GM19351 (cell line): ENCODE results near the gene SDC4.
A peak's percentile ranks its signal among the peaks of the same experiment; 100 is the strongest.
"Not testable (repeated sequence)": the region's sequence is repeated elsewhere in the genome, so short reads cannot be mapped to it uniquely, and the experiment has no call there.

Source experiments
- ATAC-seq: cut with Tn5 transposase; IDR thresholded peaks from one replicate; pipeline ENCODE4 v1.9.1; 2021; ENCODE audit warnings: mild to moderate bottlenecking, moderate library complexity; ENCODE audit not compliant: unreplicated experiment

SDC4 gene

DNA sequence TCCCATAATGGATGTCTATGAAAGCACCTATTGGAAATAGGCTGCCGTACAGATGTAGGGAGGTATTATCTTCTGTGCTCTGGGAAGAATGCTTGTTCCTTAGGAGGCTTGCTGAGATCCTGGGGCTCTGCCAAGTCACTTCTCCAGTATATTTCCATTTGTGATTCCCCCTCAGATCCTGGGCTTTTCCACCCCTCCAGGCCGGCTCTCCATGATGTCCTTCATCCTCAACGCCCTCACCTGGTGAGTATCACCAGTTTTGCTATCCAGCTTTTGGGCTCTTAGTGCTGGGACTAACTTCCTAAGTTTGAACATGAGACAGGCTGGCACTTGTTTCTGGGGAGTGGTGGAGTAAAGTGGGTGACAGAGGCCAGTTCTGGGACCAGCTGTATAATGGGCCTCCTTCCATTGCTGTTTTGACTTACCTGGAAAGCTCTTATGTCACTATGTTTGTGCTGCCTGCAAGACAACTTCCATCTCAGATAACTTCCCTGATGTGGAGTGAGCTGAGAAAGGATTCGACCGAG is 17.3 kb upstream of the SDC4 start:
- no peak for ATAC-seq

DNA sequence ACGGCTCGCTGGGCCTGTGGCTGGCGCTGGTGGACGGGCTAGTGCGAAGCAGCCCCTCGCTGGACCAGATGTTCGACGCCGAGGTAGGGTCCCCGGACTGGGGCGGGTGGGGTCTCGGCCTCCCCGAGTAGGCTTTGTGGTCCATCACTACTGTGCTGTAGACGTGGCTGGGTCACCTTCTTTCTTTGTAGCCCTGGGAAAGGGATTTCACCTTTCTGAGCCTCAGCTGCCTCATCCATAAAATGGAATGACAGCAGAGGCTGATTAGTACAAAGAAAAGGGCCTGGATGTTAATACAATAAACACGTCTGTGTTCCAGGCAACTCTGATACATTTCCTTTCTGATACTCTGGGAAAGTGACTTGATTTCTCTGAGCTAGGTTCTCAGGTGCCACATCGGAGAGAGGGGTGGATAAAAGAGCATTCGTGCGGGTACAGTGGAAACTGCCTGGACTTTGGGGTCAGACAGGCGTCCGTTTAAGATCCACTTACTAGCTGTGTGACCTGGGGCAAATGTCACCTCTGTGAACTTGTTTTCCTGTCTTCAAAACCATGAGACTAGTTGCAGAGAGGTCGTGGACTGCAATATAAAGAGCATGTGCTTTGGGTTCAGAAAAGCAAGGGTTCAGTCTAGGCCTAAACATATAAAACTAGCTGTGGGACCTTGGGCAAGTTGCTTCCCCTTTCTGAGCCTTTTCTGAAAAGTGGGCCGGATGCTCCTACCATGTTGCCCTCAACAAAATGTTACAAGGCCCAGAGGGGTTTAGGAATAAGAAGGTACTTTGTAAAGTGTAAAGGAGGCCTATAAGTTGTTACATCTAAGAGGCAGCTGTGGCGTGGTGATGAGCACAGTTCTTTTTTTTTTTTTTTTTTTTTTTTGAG is 15.6 kb upstream of the SDC4 start:
- no peak for ATAC-seq

DNA sequence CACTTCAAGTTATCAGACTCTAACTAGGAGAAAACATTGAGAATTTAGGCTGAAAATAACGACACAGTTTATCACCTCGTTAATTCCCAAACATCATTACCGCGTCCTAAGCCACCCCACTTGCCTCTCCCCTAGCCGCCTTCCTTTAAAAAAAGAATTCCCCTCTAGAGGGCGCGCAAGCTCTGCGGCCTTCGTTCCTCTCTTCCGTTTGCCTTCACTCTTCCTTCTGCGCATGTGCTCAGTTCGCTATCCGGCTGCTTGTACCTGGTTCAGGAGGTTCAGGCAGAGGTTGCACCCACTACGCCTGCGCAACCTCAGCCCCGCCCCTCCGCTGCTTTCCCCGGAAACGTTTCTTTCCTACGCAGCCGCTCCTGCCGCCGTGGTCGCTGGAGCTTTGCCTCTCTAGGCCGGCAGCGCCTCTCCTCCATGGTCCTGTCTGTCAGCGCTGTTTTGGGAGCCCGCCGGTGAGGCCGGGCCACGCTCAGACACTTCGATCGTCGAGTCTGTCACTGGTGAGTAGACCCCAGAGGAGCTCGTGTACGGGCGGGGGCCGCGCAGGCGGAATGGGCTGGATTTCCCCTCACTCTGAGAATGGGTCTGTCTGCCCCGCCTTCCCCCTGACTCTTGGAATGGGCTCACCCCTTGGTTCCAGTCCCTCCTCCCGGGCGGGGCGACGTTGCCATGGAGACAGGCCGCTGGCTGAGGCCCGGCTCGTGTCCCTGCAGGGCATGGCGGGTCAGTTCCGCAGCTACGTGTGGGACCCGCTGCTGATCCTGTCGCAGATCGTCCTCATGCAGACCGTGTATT is 14.8 kb upstream of the SDC4 start, which contains the start of gene SYS1:
Gene SYS1 (plus strand): TSS at position 353 of the 807 bp plus-strand sequence. CDS start 376 bp downstream, at position 729.
- ATAC-seq: peak; percentile 78

DNA sequence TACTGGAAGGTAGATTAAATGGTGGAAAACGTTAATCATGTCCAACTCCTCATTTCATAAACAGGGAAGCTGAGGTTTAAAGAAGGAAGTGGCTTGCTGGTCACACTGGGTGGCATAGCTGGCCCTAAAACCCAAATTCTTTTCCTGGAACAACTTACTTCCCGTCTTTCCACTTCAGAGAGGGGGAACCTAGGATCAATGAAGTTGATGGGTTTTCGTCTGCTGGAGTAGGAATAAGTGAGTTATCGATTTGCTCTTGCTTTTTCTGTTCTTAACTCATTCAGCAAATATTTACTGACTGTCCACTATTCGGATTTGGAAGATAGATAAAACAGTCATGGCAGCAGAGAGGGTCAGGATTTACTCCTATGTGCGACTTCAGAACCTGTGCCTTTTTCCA is 13.6 kb upstream of the SDC4 start:
- no peak for ATAC-seq

DNA sequence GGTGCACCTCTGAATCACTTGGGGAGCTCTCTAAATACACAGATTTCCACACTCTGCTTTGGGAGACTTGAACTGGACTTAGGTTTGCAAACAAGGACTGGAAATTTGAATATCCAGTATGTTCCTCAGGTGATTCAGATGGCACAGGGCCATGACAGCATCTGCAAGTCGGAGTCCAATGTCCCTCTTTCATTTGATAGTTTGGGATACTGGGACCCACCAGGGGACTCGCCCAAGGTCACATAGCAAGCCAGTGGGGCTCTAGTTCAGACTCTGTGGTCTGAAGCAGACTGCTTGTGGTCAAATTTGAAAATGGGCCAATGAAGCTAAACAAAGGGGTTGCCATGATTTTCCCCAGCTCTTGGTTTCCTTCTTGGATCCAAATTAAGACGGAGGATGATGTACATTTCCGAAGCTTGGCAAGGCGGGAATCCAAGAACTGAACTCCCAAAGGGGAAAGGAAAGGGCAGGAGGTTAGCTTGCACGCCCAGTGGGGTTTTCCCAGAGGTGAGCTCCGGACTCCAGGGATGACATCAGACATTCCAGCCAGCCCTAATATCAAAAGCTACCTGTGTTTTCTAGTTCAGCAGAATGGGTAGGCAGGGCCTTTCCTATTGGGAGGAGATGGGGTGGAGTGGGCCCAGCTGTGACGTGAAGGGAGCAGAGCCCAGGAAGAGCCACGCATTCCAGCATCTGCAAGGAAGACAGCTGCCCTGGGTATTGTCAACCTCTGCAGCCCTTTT is 11.4 kb upstream of the SDC4 start:
- no peak for ATAC-seq

DNA sequence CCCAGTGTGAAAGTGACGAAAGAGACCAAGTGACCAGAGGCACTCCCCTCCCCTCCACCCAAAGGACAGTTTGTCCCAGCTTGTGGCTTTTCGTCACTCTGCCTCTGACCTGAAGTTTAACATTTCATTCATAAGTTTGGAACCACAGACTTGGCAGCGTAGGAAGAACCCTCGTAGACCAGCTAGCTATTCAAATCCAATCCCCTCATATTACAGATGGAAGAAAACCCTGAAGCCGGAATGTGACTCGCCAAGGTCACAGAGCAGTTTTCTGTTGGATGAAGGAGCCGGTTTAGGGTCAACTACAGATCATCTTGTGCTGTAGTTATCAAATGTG is 10.8 kb upstream of the SDC4 start:
- no peak for ATAC-seq

DNA sequence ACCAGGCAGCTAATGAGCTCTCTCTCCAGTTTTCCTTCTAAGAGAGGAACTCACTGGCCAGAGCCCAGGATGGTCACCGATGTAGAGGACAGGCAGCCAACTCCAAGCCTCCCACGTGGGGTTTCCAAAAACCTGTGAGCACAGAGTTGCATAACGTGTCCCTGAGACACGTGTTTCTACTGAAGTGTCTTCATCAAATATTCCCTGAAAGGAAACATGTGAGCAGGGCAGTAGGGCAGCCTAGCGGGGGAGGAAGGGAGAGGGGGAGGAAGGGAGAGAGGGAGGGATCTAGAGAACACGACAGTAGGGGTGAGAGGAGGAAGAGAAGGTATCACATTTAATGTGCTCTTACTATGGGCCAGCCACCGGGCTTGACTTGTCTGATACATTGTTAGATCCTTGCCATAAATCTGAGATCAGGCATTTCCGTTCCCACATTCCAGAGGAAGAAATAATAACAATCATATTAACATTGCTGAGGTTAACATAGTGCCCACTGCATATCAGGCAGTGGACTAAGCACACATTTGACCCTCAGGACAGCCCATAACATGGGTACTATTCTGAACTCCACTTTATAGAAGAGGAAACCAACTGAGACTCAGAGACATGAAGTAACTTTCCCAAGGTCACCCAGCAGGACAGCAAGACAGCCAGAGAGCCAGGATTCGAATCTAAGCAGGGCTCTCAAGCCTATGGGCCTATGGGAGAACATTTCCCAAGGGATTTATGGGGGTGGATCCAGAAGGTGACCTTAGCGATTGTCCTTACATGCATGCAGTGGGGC is 10.3 kb upstream of the SDC4 start:
- no peak for ATAC-seq

DNA sequence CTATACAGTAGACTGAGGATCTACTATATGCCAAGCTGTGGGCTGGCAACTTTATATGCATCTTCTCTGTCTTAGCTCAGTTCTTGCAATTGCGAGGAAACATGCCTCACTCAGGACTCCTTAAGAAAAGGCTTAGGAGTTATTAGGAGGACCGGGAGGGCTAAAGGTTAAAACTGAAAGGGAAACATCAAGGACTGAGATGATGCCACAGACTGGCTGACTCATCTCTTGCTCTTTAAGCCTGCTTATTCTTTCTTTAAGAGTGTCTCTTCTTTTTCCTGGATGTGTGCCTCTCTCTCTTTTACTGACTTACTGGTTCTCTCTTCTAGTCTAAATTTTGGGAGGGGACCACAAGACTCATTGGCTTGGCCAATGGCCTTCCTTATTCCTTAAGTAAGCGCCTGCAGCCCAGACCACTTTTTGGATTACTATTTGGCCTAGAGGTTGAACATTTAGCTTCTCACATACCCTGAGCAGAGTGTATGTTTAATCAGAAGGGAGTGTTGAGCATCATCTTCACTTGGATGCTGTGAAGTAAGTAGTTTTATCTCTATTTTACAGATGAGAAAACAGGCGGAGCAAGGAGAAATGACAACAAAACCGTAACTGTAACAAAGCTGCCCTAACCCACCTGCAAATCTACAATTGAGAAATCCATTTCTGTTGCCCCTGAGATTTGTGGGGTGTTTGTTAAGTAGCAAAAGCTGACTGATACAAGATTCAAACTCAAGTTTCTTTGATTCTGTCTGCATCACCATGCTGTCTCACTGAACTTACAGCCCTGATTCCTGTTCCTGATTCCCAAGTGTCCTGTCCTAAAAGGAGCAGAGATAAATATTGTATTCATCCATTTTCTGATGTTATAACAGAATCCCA is 7.2 kb upstream of the SDC4 start:
- ATAC-seq: no peak

DNA sequence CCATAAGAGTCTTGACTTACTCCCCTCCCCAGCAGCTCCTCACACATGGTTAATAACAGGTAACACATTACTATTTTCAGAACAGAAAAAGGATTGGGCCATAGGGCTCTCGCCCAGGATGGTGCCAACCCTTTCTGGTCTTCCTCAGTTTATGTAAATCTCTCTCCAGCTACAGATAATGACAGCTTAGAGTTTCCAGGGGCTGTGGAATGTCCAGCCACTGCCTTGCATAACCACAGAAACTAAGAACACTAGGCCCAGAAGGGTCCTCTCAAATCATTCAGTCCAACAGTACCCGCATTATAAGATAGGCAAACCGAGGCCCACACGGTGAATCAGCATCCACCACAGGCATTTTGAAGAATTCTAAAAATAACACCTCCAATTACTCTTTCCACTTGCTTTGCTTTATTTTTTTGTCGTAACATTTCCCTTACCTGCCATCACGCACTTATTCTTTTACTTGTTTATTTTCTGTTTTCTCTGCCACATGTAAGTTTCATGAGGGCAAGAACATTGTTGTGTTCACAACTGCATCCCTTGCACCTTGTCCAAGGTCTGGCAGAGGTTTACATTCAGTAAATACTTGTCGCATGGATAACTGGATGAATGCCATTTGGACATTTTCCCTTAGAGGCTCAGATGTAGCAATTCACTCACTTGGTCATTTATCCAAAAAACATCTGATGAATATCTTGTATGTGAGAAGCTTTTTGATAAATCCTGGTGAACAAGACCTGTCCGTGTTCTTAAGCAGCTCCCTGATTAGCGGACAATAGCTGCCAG is 6.4 kb upstream of the SDC4 start:
- ATAC-seq: no peak

DNA sequence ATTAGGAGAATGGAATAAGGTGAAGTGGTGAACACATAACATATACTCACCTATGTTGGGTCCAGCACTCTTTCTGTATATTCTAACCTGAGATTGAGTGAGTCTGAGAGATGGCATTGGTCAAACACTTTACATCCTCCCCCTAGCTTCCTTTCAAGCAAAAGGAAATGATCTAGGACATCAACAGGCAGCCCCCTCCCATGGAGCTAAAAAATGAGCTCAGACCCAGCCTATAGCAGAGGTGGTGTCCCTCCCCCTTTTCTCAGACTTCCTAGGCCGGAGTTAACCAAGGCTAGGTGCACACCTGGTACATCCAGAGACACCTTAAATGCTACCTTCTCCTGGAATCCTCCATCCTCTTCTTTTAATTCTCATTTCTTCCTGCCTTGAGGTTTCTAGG is 5.5 kb upstream of the SDC4 start:
- ATAC-seq: no peak

DNA sequence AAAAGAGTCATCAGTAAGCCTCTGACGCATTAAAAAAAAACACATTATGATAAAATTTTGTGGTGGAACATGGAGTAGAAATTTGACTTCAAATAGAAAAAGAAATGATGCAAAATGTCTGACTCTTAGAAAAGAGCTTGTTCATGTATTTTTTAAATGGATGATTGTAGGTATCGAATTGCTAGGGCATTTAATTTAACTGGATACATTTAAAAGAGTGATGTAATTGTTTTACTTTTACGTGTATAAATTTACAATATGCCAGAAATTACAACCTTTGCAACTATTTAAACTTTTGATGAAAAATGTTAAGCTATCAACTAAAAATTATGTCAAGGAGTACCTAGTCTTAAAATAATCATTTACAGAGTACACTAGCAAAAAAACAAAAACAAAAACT is 4.5 kb upstream of the SDC4 start:
- ATAC-seq: no peak

DNA sequence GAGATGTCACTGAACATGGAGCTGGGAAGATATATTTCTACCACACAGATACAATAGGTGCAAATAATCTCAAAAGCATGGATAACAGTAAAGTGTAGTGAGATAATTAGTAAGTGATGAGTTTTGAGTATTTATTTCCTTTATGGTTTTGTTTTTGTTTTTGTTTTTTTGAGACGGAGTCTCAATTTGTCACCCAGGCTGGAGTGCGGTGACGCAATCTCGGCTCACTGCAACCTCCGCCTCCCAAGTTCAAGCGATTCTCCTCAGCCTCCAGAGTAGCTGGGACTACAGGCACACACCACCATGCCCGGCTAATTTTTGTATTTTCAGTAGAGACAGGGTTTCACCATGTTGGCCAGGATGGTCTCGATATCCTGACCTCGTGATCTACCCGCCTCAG is 2.6 kb upstream of the SDC4 start:
- ATAC-seq: not testable (repeated sequence)

DNA sequence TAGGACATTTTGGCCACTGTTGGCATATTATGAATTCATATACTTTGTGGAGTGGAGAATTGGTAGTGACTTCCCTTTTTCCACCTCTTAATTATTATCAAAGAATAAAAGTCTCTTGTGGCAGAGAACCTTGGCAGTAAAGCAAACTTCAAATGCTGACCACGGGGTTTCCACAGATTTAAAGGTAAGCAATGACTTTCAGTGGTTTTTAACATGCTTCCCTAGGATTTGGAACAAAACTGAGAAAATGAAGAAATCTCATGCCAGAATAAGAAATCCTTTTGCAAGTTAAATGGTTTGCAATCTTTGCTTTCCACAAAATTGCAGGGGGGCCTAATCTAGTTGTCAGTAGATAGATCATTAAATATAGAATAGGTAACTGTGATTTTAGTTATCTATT is 2.0 kb upstream of the SDC4 start:
- ATAC-seq: no peak

DNA sequence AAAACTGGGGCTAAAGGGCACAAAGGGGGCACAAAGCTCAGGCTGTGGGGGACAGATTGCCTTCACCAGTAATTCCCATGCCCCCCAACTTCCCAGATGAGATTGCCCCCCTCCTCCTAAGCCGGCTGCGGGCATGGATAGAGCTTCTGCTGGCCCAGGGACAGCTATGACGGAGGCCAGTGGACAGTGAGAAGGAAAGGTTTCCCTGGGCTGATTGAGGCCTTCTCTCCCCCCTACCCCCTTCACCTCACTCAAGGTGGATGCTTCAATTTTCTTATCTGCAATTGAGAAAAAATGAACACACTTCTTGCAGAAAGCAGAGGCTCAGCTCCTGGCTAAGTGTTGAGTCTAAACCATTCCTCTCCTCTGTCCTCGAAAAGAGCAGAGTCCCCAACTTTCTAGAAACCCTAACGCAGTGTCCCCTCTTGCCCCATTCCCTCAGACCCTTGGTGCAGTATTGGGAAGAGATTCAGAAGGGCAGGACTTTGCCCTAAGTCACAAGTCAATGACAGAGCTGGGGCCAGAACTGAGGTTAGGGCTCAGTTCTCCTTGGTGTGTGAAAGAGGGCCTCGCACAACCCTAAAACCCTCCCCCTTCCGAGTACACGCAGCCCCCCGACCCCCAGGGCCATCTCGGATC is 808 bp downstream of the SDC4 start:
- no peak for ATAC-seq

DNA sequence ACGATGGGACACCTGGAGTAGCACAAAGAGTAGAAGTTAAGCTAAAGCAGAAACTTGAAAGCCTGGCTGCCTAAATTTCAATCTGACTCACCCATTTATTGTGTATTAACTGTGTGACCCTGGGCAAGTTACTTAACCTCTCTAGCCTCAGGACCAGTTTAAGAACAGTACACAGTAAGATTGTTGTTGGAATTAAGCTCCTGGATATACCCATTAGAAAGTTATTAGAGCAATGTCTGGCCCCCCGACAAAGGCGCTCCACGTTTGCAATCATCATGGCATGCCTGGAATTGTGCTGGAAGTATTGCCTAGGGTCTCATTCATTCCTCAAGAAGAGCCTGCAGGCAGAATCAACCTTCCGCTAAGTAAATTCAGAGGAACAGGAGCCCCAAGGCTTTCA is 1.4 kb downstream of the SDC4 start:
- no peak for ATAC-seq

DNA sequence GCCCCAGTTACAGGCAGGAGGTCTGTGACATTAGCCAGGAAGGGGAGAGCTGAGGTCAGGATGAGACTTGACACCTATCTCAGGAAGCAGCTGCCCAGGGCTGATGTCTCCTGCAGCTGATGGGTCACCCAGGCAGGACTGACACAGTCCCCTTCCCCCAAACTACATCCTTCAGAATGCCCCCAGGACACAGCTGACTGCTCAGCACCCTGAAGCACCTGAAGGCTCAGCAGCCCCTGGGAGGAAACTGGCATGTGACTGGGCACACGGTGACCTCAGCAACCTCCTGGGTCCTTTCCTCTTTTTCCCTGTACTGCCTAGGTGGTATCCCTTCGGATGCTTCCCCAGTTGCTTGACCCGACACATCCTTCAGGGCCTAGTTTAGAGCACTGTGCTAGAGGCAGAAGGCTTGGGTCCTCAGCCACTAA is 1.9 kb downstream of the SDC4 start:
- no peak for ATAC-seq

DNA sequence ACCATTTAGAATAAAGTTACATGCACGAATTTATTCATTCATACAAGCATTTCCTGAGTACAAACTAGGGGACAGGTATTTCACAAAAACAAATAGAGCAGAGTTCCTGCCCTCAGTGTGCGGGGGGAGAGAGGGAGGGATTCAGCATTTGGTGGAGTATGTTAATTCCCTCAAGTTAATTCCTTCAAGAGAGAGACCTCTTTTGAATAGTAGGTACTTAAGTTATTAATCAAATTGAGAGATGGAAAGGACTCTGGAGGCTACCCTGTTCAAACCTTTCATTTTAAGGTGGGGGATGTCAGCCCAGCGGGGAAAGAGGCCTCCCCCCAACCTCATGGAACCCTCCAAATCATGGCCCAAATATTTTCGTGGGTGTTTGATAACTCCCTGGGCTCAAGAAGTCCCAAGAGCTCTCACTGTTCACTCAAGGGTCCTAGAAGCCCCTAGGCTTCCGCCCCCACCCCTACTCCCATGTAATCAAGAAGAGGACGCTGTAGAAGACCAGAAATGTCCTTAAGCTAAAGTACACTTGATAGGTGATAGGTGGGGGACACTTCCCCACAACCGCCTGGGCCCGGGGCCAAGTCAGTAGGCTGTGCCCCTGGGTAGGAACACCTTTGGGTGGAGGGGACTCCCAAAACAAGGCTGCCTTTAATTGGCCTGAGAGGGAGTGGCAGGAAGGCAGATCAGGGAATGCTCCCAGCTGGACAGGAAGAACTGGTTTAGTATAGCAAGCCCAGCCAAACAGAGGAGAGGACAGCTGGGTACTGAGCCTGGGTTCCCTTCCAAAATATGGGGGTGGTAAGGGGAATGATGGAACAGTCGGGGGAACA is 2.9 kb downstream of the SDC4 start:
- no peak for ATAC-seq
